HCT116 (cell line): ENCODE measurements around the gene CRIP1.

Experiments
- CTCF ChIP-seq, 3 experiments: fragments of 200-600 bp in 1 of 3; sonication (generic) in 1 of 3; IDR thresholded peaks in 2 of 3; conservative IDR thresholded peaks in 1 of 3; 2 replicates each; pipeline ENCODE4 v1.5.1; 2012 to 2017; ENCODE audit warnings: low read depth in 2 of 3, low read length in 2 of 3, antibody characterized with exemption in 1 of 3, borderline replicate concordance in 1 of 3, control low read depth in 1 of 3, mild to moderate bottlenecking in 1 of 3, mixed read lengths in 1 of 3, mixed run types in 1 of 3, moderate library complexity in 1 of 3; ENCODE audit not compliant: insufficient read depth in 1 of 3
- EGR1 ChIP-seq: IDR thresholded peaks from 2 replicates; pipeline ENCODE4 v1.6.1; 2012; ENCODE audit warnings: low read depth
- EZH2 ChIP-seq: fragments of 200-600 bp; sonication (generic); IDR thresholded peaks from 2 replicates; pipeline ENCODE4 v1.6.1; 2017; ENCODE audit warnings: antibody characterized with exemption, mixed run types
- EZH2phosphoT487 ChIP-seq: fragments of 200-600 bp; IDR thresholded peaks from 2 replicates; pipeline ENCODE4 v1.6.1; 2018; ENCODE audit warnings: antibody characterized with exemption, borderline replicate concordance
- JUND ChIP-seq: IDR thresholded peaks from 2 replicates; pipeline ENCODE4 v1.6.1; 2012
- POLR2A ChIP-seq: IDR thresholded peaks from 2 replicates; pipeline ENCODE4 v1.7.0; 2011; ENCODE audit warnings: borderline replicate concordance; ENCODE audit not compliant: insufficient read depth, insufficient read length; ENCODE audit errors: extremely low read depth
- POLR2AphosphoS5 ChIP-seq: IDR thresholded peaks from 2 replicates; pipeline ENCODE4 v1.6.1; 2011; ENCODE audit warnings: mild to moderate bottlenecking, low read depth, low read length, moderate library complexity
- RAD21 ChIP-seq: IDR thresholded peaks from 2 replicates; pipeline ENCODE4 v1.6.1; 2012; ENCODE audit warnings: low read depth, mild to moderate bottlenecking
- SIN3A ChIP-seq: IDR thresholded peaks from 2 replicates; pipeline ENCODE4 v1.6.1; 2012; ENCODE audit warnings: low read depth
- TCF7L2 ChIP-seq: IDR thresholded peaks from 2 replicates; pipeline ENCODE4 v1.7.0; 2011; ENCODE audit warnings: borderline replicate concordance, inconsistent platforms; ENCODE audit not compliant: insufficient read depth, insufficient read length; ENCODE audit errors: extremely low read depth
- TF ChIP-seq, protein P1 (sequence below): IDR thresholded peaks from 2 replicates; pipeline ENCODE4 v1.6.1; 2011; ENCODE audit warnings: mild to moderate bottlenecking, low read length, moderate library complexity; ENCODE audit not compliant: insufficient replicate concordance; ENCODE audit errors: extremely low read depth

GRCh38 chr14:105477660-105478397, 8.9 kb upstream of the CRIP1 start:
- TF ChIP-seq TCF7L2 = no peak
- no peak for TF ChIP-seq SIN3A
- TF ChIP-seq EZH2 = no peak
- TF ChIP-seq EGR1 = no peak
- no peak for TF ChIP-seq RAD21
- no peak for TF ChIP-seq CTCF (IDR thresholded peaks at IDR 0.05 in 2 of 3, conservative IDR thresholded peaks at IDR 0.05 in 1 of 3; ENCODE audit: borderline replicate concordance in 1 of 3, insufficient read depth in 1 of 3, low read depth in 2 of 3, low read length in 2 of 3)
- no peak for TF ChIP-seq POLR2AphosphoS5
- TF ChIP-seq, protein P1, sequence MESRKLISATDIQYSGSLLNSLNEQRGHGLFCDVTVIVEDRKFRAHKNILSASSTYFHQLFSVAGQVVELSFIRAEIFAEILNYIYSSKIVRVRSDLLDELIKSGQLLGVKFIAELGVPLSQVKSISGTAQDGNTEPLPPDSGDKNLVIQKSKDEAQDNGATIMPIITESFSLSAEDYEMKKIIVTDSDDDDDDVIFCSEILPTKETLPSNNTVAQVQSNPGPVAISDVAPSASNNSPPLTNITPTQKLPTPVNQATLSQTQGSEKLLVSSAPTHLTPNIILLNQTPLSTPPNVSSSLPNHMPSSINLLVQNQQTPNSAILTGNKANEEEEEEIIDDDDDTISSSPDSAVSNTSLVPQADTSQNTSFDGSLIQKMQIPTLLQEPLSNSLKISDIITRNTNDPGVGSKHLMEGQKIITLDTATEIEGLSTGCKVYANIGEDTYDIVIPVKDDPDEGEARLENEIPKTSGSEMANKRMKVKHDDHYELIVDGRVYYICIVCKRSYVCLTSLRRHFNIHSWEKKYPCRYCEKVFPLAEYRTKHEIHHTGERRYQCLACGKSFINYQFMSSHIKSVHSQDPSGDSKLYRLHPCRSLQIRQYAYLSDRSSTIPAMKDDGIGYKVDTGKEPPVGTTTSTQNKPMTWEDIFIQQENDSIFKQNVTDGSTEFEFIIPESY = no peak
- TF ChIP-seq JUND = no peak
- no peak for TF ChIP-seq EZH2phosphoT487
- TF ChIP-seq POLR2A = no peak
